WTC11 (cell line): ENCODE data around the gene ROBO1.

Source experiments
- CREB1 ChIP-seq: sonication (generic); formaldehyde crosslinking; IDR thresholded peaks from 2 replicates; pipeline ENCODE4 v1.8.0; 2023; ENCODE audit warnings: mild to moderate bottlenecking, missing genetic modification reagents
- ESRRA ChIP-seq: sonication (generic); formaldehyde crosslinking; IDR thresholded peaks from 2 replicates; pipeline ENCODE4 v1.8.1; 2022; ENCODE audit warnings: mild to moderate bottlenecking, missing genetic modification reagents, borderline replicate concordance
- FOXK1 ChIP-seq: sonication (generic); formaldehyde crosslinking; IDR thresholded peaks from 2 replicates; pipeline ENCODE4 v1.8.0; 2022; ENCODE audit warnings: mild to moderate bottlenecking, moderate library complexity, missing genetic modification reagents
- MXD4 ChIP-seq: fragments of 250-450 bp; sonication (Bioruptor Pico); IDR thresholded peaks from 2 replicates; pipeline ENCODE4 v1.8.0; 2021; ENCODE audit warnings: mild to moderate bottlenecking, moderate library complexity, borderline replicate concordance
- NFE2L1 ChIP-seq: sonication (generic); formaldehyde crosslinking; IDR thresholded peaks from 2 replicates; pipeline ENCODE4 v1.8.1; 2023; ENCODE audit warnings: missing genetic modification reagents
- SMAD3 ChIP-seq: sonication (generic); formaldehyde crosslinking; IDR thresholded peaks from 2 replicates; pipeline ENCODE4 v1.8.0; 2022; ENCODE audit warnings: missing genetic modification reagents, mild to moderate bottlenecking, borderline replicate concordance
- SP1 ChIP-seq: sonication (generic); formaldehyde crosslinking; conservative IDR thresholded peaks from 2 replicates; pipeline ENCODE4 v1.8.1; 2022; ENCODE audit warnings: missing genetic modification reagents
- TF ChIP-seq, protein P1 (sequence below): sonication (generic); formaldehyde crosslinking; conservative IDR thresholded peaks from 2 replicates; pipeline ENCODE4 v1.8.1; 2023; ENCODE audit warnings: mild to moderate bottlenecking, low read depth, missing genetic modification reagents, moderate library complexity
- TF ChIP-seq, protein P2 (sequence below): sonication (generic); formaldehyde crosslinking; conservative IDR thresholded peaks from 2 replicates; pipeline ENCODE4 v1.8.1; 2022; ENCODE audit warnings: mild to moderate bottlenecking, missing genetic modification reagents
- TF ChIP-seq, protein P3 (sequence below): fragments of 200-600 bp; IDR thresholded peaks from 2 replicates; pipeline ENCODE4 v1.8.0; 2022; ENCODE audit warnings: antibody characterized with exemption

DNA sequence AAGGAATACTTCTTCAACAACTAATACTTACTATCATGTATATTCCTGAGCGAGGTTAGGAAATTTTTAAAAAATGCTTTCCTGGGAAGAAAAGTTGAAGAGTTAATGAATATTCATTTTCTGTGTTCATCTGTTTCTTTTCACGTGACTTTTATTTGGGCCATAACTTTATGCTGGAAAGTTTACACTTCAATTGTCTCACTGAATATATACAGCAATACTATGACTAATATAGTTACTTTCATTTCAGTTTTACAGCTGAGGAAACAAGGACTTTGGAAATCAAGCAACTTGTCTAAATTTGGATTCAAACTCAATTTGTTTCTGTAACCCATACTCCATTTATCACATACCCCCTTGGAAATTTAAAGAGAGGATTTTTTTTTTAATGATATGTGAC is 894.2 kb downstream of the ROBO1 start:
- TF ChIP-seq, protein P1, sequence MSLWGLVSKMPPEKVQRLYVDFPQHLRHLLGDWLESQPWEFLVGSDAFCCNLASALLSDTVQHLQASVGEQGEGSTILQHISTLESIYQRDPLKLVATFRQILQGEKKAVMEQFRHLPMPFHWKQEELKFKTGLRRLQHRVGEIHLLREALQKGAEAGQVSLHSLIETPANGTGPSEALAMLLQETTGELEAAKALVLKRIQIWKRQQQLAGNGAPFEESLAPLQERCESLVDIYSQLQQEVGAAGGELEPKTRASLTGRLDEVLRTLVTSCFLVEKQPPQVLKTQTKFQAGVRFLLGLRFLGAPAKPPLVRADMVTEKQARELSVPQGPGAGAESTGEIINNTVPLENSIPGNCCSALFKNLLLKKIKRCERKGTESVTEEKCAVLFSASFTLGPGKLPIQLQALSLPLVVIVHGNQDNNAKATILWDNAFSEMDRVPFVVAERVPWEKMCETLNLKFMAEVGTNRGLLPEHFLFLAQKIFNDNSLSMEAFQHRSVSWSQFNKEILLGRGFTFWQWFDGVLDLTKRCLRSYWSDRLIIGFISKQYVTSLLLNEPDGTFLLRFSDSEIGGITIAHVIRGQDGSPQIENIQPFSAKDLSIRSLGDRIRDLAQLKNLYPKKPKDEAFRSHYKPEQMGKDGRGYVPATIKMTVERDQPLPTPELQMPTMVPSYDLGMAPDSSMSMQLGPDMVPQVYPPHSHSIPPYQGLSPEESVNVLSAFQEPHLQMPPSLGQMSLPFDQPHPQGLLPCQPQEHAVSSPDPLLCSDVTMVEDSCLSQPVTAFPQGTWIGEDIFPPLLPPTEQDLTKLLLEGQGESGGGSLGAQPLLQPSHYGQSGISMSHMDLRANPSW (CRISPR knock-in tag): no peak
- TF ChIP-seq MXD4 (CRISPR knock-in tag) (no peak), SP1 (CRISPR knock-in tag) (no peak), ESRRA (CRISPR knock-in tag) (no peak), CREB1 (CRISPR knock-in tag) (no peak), NFE2L1 (no peak), SMAD3 (CRISPR knock-in tag) (no peak), FOXK1 (CRISPR knock-in tag) (no peak)
- TF ChIP-seq, protein P2, sequence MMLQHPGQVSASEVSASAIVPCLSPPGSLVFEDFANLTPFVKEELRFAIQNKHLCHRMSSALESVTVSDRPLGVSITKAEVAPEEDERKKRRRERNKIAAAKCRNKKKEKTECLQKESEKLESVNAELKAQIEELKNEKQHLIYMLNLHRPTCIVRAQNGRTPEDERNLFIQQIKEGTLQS (CRISPR knock-in tag): no peak
- TF ChIP-seq, protein P3, sequence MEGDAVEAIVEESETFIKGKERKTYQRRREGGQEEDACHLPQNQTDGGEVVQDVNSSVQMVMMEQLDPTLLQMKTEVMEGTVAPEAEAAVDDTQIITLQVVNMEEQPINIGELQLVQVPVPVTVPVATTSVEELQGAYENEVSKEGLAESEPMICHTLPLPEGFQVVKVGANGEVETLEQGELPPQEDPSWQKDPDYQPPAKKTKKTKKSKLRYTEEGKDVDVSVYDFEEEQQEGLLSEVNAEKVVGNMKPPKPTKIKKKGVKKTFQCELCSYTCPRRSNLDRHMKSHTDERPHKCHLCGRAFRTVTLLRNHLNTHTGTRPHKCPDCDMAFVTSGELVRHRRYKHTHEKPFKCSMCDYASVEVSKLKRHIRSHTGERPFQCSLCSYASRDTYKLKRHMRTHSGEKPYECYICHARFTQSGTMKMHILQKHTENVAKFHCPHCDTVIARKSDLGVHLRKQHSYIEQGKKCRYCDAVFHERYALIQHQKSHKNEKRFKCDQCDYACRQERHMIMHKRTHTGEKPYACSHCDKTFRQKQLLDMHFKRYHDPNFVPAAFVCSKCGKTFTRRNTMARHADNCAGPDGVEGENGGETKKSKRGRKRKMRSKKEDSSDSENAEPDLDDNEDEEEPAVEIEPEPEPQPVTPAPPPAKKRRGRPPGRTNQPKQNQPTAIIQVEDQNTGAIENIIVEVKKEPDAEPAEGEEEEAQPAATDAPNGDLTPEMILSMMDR: no peak
